Sigmoid colon (tissue), 7 donors: ENCODE data around the gene SMTNL1. TPM values are rescaled to one million over a fixed set of nuclear protein-coding genes. Genes with fewer than 3 reads are reported as not detected.

ENCODE experiments used
- DNase-seq: peaks from one replicate; pipeline ENCODE4 v3.0.0-alpha.2; 2019
- H3K27ac ChIP-seq, 4 donors: fragments of 200-600 bp; sonication (generic); one replicate each; pipeline ENCODE4 v1.5.1; 2016 to 2019; ENCODE audit warnings: mild to moderate bottlenecking in 1 of 4
- H3K27me3 ChIP-seq, 3 donors: fragments of 200-600 bp; sonication (generic); one replicate each; pipeline ENCODE4 v1.5.1; 2019; ENCODE audit warnings: mild to moderate bottlenecking in 1 of 3
- H3K36me3 ChIP-seq, 4 donors: fragments of 200-600 bp; sonication (generic); one replicate each; pipeline ENCODE4 v1.5.1; 2016 to 2019
- H3K4me1 ChIP-seq, 4 donors: fragments of 200-600 bp; sonication (generic); one replicate each; pipeline ENCODE4 v1.5.1; 2017 to 2019
- H3K4me3 ChIP-seq, 4 donors: fragments of 200-600 bp; sonication (generic); one replicate each; pipeline ENCODE4 v1.5.1; 2017 to 2019; ENCODE audit warnings: mild to moderate bottlenecking in 2 of 4, moderate library complexity in 1 of 4
- H3K9me3 ChIP-seq, 4 donors: fragments of 200-600 bp in 3 of 4; sonication (generic) in 3 of 4; one replicate each; pipeline versions ENCODE4 v1.5.1 to v1.6.1; 2013 to 2019
- EP300 ChIP-seq, 4 donors: sonication (generic); formaldehyde crosslinking; IDR thresholded peaks; one replicate each; pipeline ENCODE4 v1.6.1; 2017; ENCODE audit warnings: antibody characterized with exemption in 4 of 4
- POLR2A ChIP-seq, 2 donors: fragments of 450-650 bp; IDR thresholded peaks; one replicate each; pipeline ENCODE4 v1.6.1; 2016; ENCODE audit warnings: antibody characterized with exemption in 2 of 2, mild to moderate bottlenecking in 2 of 2, moderate library complexity in 2 of 2
- POLR2AphosphoS5 ChIP-seq, 4 donors: sonication (generic); formaldehyde crosslinking; IDR thresholded peaks; one replicate each; pipeline ENCODE4 v1.6.1; 2017; ENCODE audit warnings: antibody characterized with exemption in 4 of 4
- WGBS, 2 donors: extraction: QIAGEN DNeasy Blood & Tissue Kit; methylation state at CpG; one replicate each; pipeline ENCODE4 v1.1.7; 2013; 5-methylcytosine and 5-hydroxymethylcytosine counted together
- intact Hi-C: fragments of 100-400 bp; cut with DNase I; formaldehyde crosslinking; loops from one replicate; pipeline ENCODE4 v1.15.1; 2023
- polyA plus RNA-seq, 3 donors: library from polyadenylated mRNA; stranded (reverse); fragments of 200-250 nt; gene quantifications; one replicate each; pipeline ENCODE4 v1.2.3, GENCODE V29; 2013
- total RNA-seq, 4 donors: library from RNA; depleted of rRNA; stranded (reverse); fragments of >200 nt; gene quantifications; one replicate each; pipeline ENCODE4 v1.1.0, GENCODE V29; 2016
- TF ChIP-seq, protein P1 (sequence below), 4 experiments: fragments of 450-650 bp in 3 of 4; fragments of 200-600 bp in 1 of 4; IDR thresholded peaks; one replicate each; pipeline ENCODE4 v1.5.1; 2016 to 2019; ENCODE audit warnings: antibody characterized with exemption in 4 of 4, mild to moderate bottlenecking in 3 of 4, moderate library complexity in 2 of 4
- donor health status: healthy with polysubstance abuse.
- donor health status: Bipolar disorder and iron deficiency.
- donor health status: healthy.

The SMTNL1 gene
- total and polyA plus RNA-seq, 7 donors, result not detected

DNA sequence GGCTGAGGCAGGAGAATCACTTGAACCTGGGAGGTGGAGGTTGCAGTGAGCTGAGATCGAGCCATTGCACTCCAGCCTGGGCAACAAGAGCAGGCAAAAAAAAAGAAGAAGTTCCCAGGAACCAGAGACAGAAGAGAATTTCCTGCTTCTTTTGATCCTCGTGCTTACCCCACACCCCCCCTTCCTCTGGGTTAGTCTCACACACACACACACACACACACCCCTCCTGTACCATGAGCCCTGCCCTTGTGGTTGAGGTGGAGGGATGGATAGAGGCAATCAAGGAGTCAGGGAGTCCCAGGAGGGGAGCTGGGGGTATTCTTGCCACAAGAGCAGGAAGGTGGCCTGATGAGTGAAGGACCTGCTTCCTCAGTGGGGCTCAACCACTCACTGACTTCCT lies 34.2 kb downstream of the SMTNL1 start:
- Histone ChIP-seq H3K27me3 (no peaks in the 10 kb centered on the region), H3K4me1 (peaks cover 0 to 14% (median 12%) of the 10 kb centered on the region in 4 donors), H3K9me3 (no peaks in the 10 kb centered on the region), H3K36me3 (no peaks in the 10 kb centered on the region), H3K4me3 (no peak overlapping the region), H3K27ac (no peak overlapping the region)
- WGBS, 2 donors, result 30 to 65% methylated on average over 2 of the region's 2 CpGs
- intact Hi-C loops, result no loop called here
- DNase-seq, result no peak
- TF ChIP-seq, protein P1, sequence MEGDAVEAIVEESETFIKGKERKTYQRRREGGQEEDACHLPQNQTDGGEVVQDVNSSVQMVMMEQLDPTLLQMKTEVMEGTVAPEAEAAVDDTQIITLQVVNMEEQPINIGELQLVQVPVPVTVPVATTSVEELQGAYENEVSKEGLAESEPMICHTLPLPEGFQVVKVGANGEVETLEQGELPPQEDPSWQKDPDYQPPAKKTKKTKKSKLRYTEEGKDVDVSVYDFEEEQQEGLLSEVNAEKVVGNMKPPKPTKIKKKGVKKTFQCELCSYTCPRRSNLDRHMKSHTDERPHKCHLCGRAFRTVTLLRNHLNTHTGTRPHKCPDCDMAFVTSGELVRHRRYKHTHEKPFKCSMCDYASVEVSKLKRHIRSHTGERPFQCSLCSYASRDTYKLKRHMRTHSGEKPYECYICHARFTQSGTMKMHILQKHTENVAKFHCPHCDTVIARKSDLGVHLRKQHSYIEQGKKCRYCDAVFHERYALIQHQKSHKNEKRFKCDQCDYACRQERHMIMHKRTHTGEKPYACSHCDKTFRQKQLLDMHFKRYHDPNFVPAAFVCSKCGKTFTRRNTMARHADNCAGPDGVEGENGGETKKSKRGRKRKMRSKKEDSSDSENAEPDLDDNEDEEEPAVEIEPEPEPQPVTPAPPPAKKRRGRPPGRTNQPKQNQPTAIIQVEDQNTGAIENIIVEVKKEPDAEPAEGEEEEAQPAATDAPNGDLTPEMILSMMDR (IDR thresholded peaks at IDR 0.05), result no peak
- TF ChIP-seq POLR2A (IDR thresholded peaks at IDR 0.05) (no peak), EP300 (IDR thresholded peaks at IDR 0.05) (no peak), POLR2AphosphoS5 (IDR thresholded peaks at IDR 0.05) (no peak)

DNA sequence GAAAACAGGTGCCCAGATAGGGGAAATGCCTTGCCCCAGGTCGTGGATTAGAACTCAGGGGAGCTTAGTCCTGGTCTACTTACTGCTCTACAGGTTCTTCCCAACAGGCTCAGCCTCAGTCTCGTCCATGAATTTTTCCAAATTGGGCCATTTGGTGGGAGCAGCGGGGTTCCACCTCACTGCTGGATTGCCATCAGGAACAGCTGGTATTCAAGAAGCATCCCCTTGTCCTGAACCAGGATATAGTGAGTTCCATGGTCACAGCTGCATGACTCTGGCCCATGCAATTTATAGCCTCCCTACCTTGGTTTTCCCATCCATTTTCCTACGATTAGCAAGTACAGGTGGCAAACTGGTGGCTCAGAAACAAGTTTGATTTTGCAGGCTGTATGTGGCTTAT lies 36.7 kb downstream of the SMTNL1 start:
- no peak overlapping the region for H3K27ac ChIP-seq
- H3K27me3 ChIP-seq, result no peaks in the 10 kb centered on the region
- WGBS, 2 donors, result 59 to 77% methylated on average over 4 of the region's 4 CpGs
- intact Hi-C loops, result no loop called here
- no peak for TF ChIP-seq POLR2AphosphoS5 (IDR thresholded peaks at IDR 0.05)
- TF ChIP-seq POLR2A (IDR thresholded peaks at IDR 0.05), result no peak
- TF ChIP-seq, protein P1 (IDR thresholded peaks at IDR 0.05), result no peak
- TF ChIP-seq EP300 (IDR thresholded peaks at IDR 0.05), result no peak
- no peaks in the 10 kb centered on the region for H3K36me3 ChIP-seq
- DNase-seq, result no peak
- H3K9me3 ChIP-seq, result no peaks in the 10 kb centered on the region
- no peak overlapping the region for H3K4me3 ChIP-seq
- peaks cover 0 to 1% (median 0%) of the 10 kb centered on the region in 4 donors for H3K4me1 ChIP-seq

DNA sequence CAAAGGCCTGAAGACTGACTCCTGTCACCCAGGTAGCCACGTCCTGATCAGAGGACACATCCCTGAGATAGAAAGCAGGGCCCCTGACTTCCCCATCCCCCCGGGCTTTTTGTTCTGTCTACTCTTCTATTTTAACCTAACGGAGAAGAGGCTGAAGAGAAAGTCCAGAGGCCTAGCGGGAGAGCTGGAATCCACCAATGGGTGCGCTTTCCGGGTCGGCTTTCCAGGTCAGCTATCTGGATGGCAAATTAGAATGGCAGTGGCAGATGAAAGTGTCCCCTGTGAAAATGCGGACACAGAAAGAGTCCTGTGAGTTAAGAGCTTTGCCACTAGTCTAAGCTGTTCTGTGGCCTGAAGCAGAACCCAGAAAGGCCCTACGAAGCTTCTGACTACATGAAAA lies 46.9 kb downstream of the SMTNL1 start:
- Histone ChIP-seq H3K27ac (no peak overlapping the region), H3K36me3 (no peaks in the 10 kb centered on the region), H3K4me3 (no peak overlapping the region), H3K9me3 (no peaks in the 10 kb centered on the region), H3K27me3 (no peaks in the 10 kb centered on the region), H3K4me1 (no peaks in the 10 kb centered on the region)
- TF ChIP-seq POLR2A (IDR thresholded peaks at IDR 0.05), result no peak
- TF ChIP-seq POLR2AphosphoS5 (IDR thresholded peaks at IDR 0.05), result no peak
- no peak for TF ChIP-seq EP300 (IDR thresholded peaks at IDR 0.05)
- TF ChIP-seq, protein P1 (IDR thresholded peaks at IDR 0.05), result no peak
- 89 to 93% methylated on average over 9 of the region's 9 CpGs for WGBS, 2 donors
- no peak for DNase-seq
- intact Hi-C loops, result no loop called here

DNA sequence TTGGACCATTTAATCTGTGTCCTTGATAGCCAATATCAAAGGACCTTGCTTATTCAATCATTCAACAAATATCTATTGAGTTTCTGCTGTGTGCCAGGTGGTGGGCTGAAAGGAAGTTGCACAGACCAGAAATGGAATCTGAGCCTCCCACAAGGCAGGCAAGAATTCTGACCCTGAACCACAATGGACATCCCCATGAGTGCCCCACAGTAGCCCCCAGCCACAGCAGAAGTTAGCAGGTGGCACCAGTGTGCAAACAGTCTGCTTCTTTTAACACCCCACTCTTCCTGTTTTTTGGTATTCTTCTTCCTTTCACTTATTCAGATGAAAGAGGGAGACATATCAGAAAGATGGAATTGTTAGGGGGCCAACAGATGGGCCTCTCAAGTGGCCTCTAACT lies 47.9 kb downstream of the SMTNL1 start:
- DNase-seq, result no peak
- Histone ChIP-seq H3K9me3 (no peaks in the 10 kb centered on the region), H3K27ac (no peak overlapping the region), H3K36me3 (no peaks in the 10 kb centered on the region), H3K4me3 (no peak overlapping the region), H3K4me1 (no peaks in the 10 kb centered on the region), H3K27me3 (no peaks in the 10 kb centered on the region)
- TF ChIP-seq POLR2A (IDR thresholded peaks at IDR 0.05) (no peak), POLR2AphosphoS5 (IDR thresholded peaks at IDR 0.05) (no peak), EP300 (IDR thresholded peaks at IDR 0.05) (no peak)
- TF ChIP-seq, protein P1 (IDR thresholded peaks at IDR 0.05), result no peak
- intact Hi-C loops, result no loop called here

DNA sequence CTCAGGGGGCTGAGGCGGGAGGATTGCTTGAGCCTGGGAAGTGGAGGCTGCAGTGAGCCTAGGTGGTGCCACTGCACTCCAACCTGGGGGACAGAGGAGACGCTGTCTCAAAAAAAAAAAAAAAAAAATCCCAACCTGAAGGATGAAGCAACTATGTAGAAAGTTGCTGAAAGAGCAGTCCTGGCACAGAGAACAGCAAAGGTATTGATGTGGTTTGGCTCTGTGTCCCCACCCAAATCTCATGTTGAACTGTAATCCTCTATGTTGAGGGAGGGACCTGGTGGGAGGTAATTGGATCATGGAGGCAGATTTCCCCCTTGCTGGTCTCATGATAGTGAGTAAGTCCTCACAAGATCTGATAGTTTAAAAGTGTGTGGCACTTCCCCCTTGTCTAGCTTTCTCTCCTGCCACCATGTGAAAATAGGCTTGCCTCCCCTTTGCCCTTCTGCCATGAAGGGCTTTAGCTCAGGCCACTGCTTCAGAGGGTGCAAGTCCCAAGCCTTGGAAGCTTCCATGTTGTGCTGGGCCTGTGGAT lies 49.4 kb downstream of the SMTNL1 start:
- no peaks in the 10 kb centered on the region for H3K27me3 ChIP-seq
- no peaks in the 10 kb centered on the region for H3K36me3 ChIP-seq
- no peak for DNase-seq
- H3K9me3 ChIP-seq, result no peaks in the 10 kb centered on the region
- no peaks in the 10 kb centered on the region for H3K4me1 ChIP-seq
- no peak overlapping the region for H3K4me3 ChIP-seq
- H3K27ac ChIP-seq, result no peak overlapping the region
- 46 to 49% methylated on average over 2 of the region's 2 CpGs for WGBS, 2 donors
- TF ChIP-seq, protein P1 (IDR thresholded peaks at IDR 0.05), result no peak
- TF ChIP-seq POLR2AphosphoS5 (IDR thresholded peaks at IDR 0.05) (no peak), EP300 (IDR thresholded peaks at IDR 0.05) (no peak), POLR2A (IDR thresholded peaks at IDR 0.05) (no peak)
- intact Hi-C loops, result no loop called here
